Uterus (tissue), 2 donors: ENCODE data around the gene ARR3.

Experiments
- CTCF ChIP-seq, 4 experiments: fragments of 200-600 bp in 2 of 4; fragments of 450-650 bp in 2 of 4; sonication (generic) in 2 of 4; IDR thresholded peaks; one replicate each; pipeline ENCODE4 v1.5.1; 2016 to 2019; ENCODE audit warnings: antibody characterized with exemption in 4 of 4, mild to moderate bottlenecking in 2 of 4, moderate library complexity in 1 of 4
- POLR2A ChIP-seq, 2 donors: fragments of 450-650 bp; IDR thresholded peaks; one replicate each; pipeline ENCODE4 v1.6.1; 2016; ENCODE audit warnings: antibody characterized with exemption in 2 of 2, mild to moderate bottlenecking in 1 of 2, moderate library complexity in 1 of 2

- TF ChIP-seq POLR2A (IDR thresholded peaks at IDR 0.05) = no peak
- TF ChIP-seq CTCF (IDR thresholded peaks at IDR 0.05) = no peak
Observed at GRCh38 chrX:70240751-70241150, 27.4 kb upstream of the ARR3 start.
